Measurements from ENCODE around the gene MERTK.

GRCh38 chr2:112046231-112046630 lies 147.8 kb downstream of the MERTK start:
- TF ChIP-seq CTCF (IDR thresholded peaks at IDR 0.05) (no peak), POLR2A (IDR thresholded peaks at IDR 0.05) (no peak)
